SK-N-MC (cell line): Measurements from ENCODE around the gene CRKL.
"Not testable (repeated sequence)": the region's sequence is repeated elsewhere in the genome, so short reads cannot be mapped to it uniquely, and the experiment has no call there.

Experiments
- DNase-seq: peaks from one replicate; pipeline ENCODE4 v3.0.0-alpha.2; 2011; ENCODE audit warnings: low read depth, low spot score
- H3K27ac ChIP-seq: fragments of 200-600 bp; sonication (generic); 2 replicates; pipeline ENCODE4 v1.5.1; 2016; ENCODE audit warnings: mixed run types
- H3K36me3 ChIP-seq: fragments of 200-600 bp; sonication (generic); 2 replicates; pipeline ENCODE4 v1.6.1; 2017; ENCODE audit warnings: antibody characterized with exemption, low read length, mixed read lengths; ENCODE audit not compliant: insufficient read depth
- H3K4me3 ChIP-seq: fragments of 200-600 bp; sonication (generic); 2 replicates; pipeline ENCODE4 v1.5.1; 2016
- H3K9ac ChIP-seq: fragments of 200-600 bp; sonication (generic); 2 replicates; pipeline ENCODE4 v1.8.0; 2017; ENCODE audit warnings: mixed run types, mixed read lengths; ENCODE audit not compliant: insufficient read length
- H3K9me3 ChIP-seq: fragments of 200-600 bp; sonication (generic); 2 replicates; pipeline ENCODE4 v1.6.1; 2017; ENCODE audit warnings: low read depth, mild to moderate bottlenecking, antibody characterized with exemption, low read length, moderate library complexity, mixed read lengths
- EZH2 ChIP-seq: fragments of 200-600 bp; sonication (generic); IDR thresholded peaks from one replicate; pipeline ENCODE4 v1.6.1; 2017; ENCODE audit warnings: antibody characterized with exemption
- FOXP2 ChIP-seq: optimal IDR thresholded peaks from 2 replicates; pipeline ENCODE3; 2011; ENCODE audit warnings: mild to moderate bottlenecking, moderate library complexity; ENCODE audit not compliant: insufficient read depth; ENCODE audit errors: extremely low read length, control extremely low read depth
- POLR2AphosphoS5 ChIP-seq: IDR thresholded peaks from 2 replicates; pipeline ENCODE4 v1.6.1; 2012; ENCODE audit warnings: mild to moderate bottlenecking, low read depth, low read length, borderline replicate concordance

The CRKL gene

GRCh38 chr22:20940186-20940651, 23.0 kb downstream of the CRKL start:
- no peak for DNase-seq
- H3K27ac ChIP-seq: no peak overlapping the region
- H3K9ac ChIP-seq: no peak overlapping the region
- no peaks in the 10 kb centered on the region for H3K9me3 ChIP-seq
- peaks cover 45% of the 10 kb centered on the region for H3K36me3 ChIP-seq
- TF ChIP-seq FOXP2 (no peak), EZH2 (no peak), POLR2AphosphoS5 (no peak)
- no peak overlapping the region for H3K4me3 ChIP-seq

GRCh38 chr22:20940904-20941385, 23.7 kb downstream of the CRKL start:
- Histone ChIP-seq H3K9me3 (no peaks in the 10 kb centered on the region), H3K36me3 (peaks cover 43% of the 10 kb centered on the region), H3K27ac (no peak overlapping the region), H3K4me3 (no peak overlapping the region), H3K9ac (no peak overlapping the region)
- no peak for TF ChIP-seq POLR2AphosphoS5
- TF ChIP-seq EZH2: no peak
- TF ChIP-seq FOXP2: no peak
- no peak for DNase-seq

GRCh38 chr22:20942203-20942902, 25.1 kb downstream of the CRKL start:
- peaks cover 34% of the 10 kb centered on the region for H3K36me3 ChIP-seq
- DNase-seq, H3K9me3 ChIP-seq, H3K9ac ChIP-seq, H3K4me3 ChIP-seq, H3K27ac ChIP-seq: not testable (repeated sequence)

GRCh38 chr22:20943104-20943933, 26.1 kb downstream of the CRKL start:
- no peak for DNase-seq
- Histone ChIP-seq H3K9ac (no peak overlapping the region), H3K36me3 (peaks cover 29% of the 10 kb centered on the region), H3K4me3 (no peak overlapping the region), H3K9me3 (no peaks in the 10 kb centered on the region), H3K27ac (no peak overlapping the region)
- TF ChIP-seq FOXP2: no peak
- no peak for TF ChIP-seq POLR2AphosphoS5
- TF ChIP-seq EZH2: no peak

- H3K9me3 ChIP-seq: no peaks in the 10 kb centered on the region
- H3K9ac ChIP-seq: no peak overlapping the region
- no peak overlapping the region for H3K4me3 ChIP-seq
- DNase-seq: no peak
- no peak overlapping the region for H3K27ac ChIP-seq
- TF ChIP-seq EZH2 (no peak), POLR2AphosphoS5 (no peak), FOXP2 (no peak)
- peaks cover 35% of the 10 kb centered on the region for H3K36me3 ChIP-seq
Observed at GRCh38 chr22:20944042-20944441, 26.8 kb downstream of the CRKL start.

GRCh38 chr22:20945578-20945934, 28.3 kb downstream of the CRKL start:
- TF ChIP-seq FOXP2: no peak
- TF ChIP-seq POLR2AphosphoS5: no peak
- no peak for TF ChIP-seq EZH2
- Histone ChIP-seq H3K9me3 (no peaks in the 10 kb centered on the region), H3K36me3 (peaks cover 50% of the 10 kb centered on the region), H3K27ac (no peak overlapping the region), H3K9ac (no peak overlapping the region), H3K4me3 (no peak overlapping the region)
- DNase-seq: no peak

- Histone ChIP-seq H3K9ac (no peak overlapping the region), H3K27ac (no peak overlapping the region), H3K9me3 (no peaks in the 10 kb centered on the region), H3K36me3 (peaks cover 51% of the 10 kb centered on the region), H3K4me3 (no peak overlapping the region)
- DNase-seq: no peak
- TF ChIP-seq FOXP2 (no peak), EZH2 (no peak), POLR2AphosphoS5 (no peak)
Observed at GRCh38 chr22:20946080-20946986, 29.1 kb downstream of the CRKL start.

GRCh38 chr22:20946991-20947390, 29.8 kb downstream of the CRKL start:
- no peak for TF ChIP-seq EZH2
- no peak for TF ChIP-seq POLR2AphosphoS5
- TF ChIP-seq FOXP2: no peak
- H3K9me3 ChIP-seq: no peaks in the 10 kb centered on the region
- no peak overlapping the region for H3K9ac ChIP-seq
- no peak overlapping the region for H3K4me3 ChIP-seq
- DNase-seq: no peak
- peaks cover 54% of the 10 kb centered on the region for H3K36me3 ChIP-seq
- no peak overlapping the region for H3K27ac ChIP-seq
